CD4-positive, CD25-positive, alpha-beta regulatory T cell (primary cell): Measurements from ENCODE around the gene COL20A1. TPM values are rescaled to one million over a fixed set of nuclear protein-coding genes. Genes with fewer than 3 reads are reported as not detected.

Source experiments
- ATAC-seq, 2 donors: fragments of 150-1000 bp; cut with Tn5 transposase; one replicate each; pipeline ENCODE4 v1.10.0; 2021; ENCODE audit warnings: low read depth in 2 of 2, moderate number of reproducible peaks in 2 of 2, moderate library complexity in 1 of 2
- DNase-seq, 3 donors: peaks; one replicate each; pipeline versions ENCODE4 v3.0.0 to v3.0.0-alpha.2; 2012 to 2022; ENCODE audit warnings: mixed read lengths in 1 of 3
- H3K27ac ChIP-seq: one replicate; pipeline ENCODE4 v1.7.0; 2013; ENCODE audit warnings: mild to moderate bottlenecking, low read length; ENCODE audit not compliant: insufficient read depth, poor library complexity, severe bottlenecking
- H3K27me3 ChIP-seq: one replicate; pipeline ENCODE4 v1.7.0; 2013; ENCODE audit warnings: low read length; ENCODE audit not compliant: control insufficient read depth, insufficient read depth
- H3K36me3 ChIP-seq: one replicate; pipeline ENCODE4 v1.7.0; 2013; ENCODE audit warnings: mild to moderate bottlenecking, low read length, moderate library complexity; ENCODE audit not compliant: control insufficient read depth, insufficient read depth
- H3K4me1 ChIP-seq: 2 replicates; pipeline ENCODE4 v1.7.0; 2013; ENCODE audit warnings: mild to moderate bottlenecking, low read length; ENCODE audit not compliant: insufficient read depth, control insufficient read depth, poor library complexity, severe bottlenecking
- H3K4me3 ChIP-seq: one replicate; pipeline ENCODE4 v1.7.0; 2013; ENCODE audit warnings: low read depth, mild to moderate bottlenecking, low read length, moderate library complexity
- H3K9me3 ChIP-seq, 2 experiments: 1 replicate in 1 of 2; 2 replicates in 1 of 2; pipeline ENCODE4 v1.7.0; 2013; ENCODE audit warnings: low read length in 2 of 2, mild to moderate bottlenecking in 1 of 2, moderate library complexity in 1 of 2; ENCODE audit not compliant: control insufficient read depth in 2 of 2
- H3K27ac Mint-ChIP-seq, 3 donors: one replicate each; pipeline ENCODE4 v1.8.0; 2020 to 2022; ENCODE audit warnings: mild to moderate bottlenecking in 3 of 3, mixed read lengths in 3 of 3, moderate library complexity in 2 of 3
- H3K27me3 Mint-ChIP-seq: one replicate; pipeline ENCODE4 v1.8.0; 2022; ENCODE audit warnings: mild to moderate bottlenecking, mixed read lengths
- H3K36me3 Mint-ChIP-seq: one replicate; pipeline ENCODE4 v1.8.0; 2020; ENCODE audit warnings: mixed read lengths
- H3K4me1 Mint-ChIP-seq, 4 donors: one replicate each; pipeline ENCODE4 v1.8.0; 2020 to 2022; ENCODE audit warnings: mixed read lengths in 4 of 4, mild to moderate bottlenecking in 1 of 4
- H3K4me3 Mint-ChIP-seq, 4 donors: one replicate each; pipeline ENCODE4 v1.8.0; 2020 to 2022; ENCODE audit warnings: mild to moderate bottlenecking in 4 of 4, mixed read lengths in 4 of 4, moderate library complexity in 3 of 4
- H3K9me3 Mint-ChIP-seq, 7 donors: one replicate each; pipeline ENCODE4 v1.8.0; 2020 to 2022; ENCODE audit warnings: mixed read lengths in 7 of 7, mild to moderate bottlenecking in 3 of 7, moderate library complexity in 2 of 7
- polyA plus RNA-seq, 4 donors: library from polyadenylated mRNA; unstranded; fragments of 300-500 nt; fragmentation: Illumina TruSeq; gene quantifications; one replicate each; pipeline ENCODE4 v1.2.3, GENCODE V29; 2021
- total RNA-seq: library from RNA; stranded (reverse); gene quantifications from one replicate; pipeline ENCODE4 v1.2.3, GENCODE V29; 2022

Gene COL20A1
- total and polyA plus RNA-seq, 5 donors from 2014 or later, result 0.20 TPM; not detected in 4

- Mint-ChIP-seq H3K4me1 (no peaks in the 10 kb centered on the region), H3K9me3 (peaks cover 0 to 3% (median 2%) of the 10 kb centered on the region in 7 donors), H3K27ac (no peak overlapping the region), H3K4me3 (no peak overlapping the region), H3K27me3 (no peaks in the 10 kb centered on the region), H3K36me3 (no peaks in the 10 kb centered on the region)
- Histone ChIP-seq H3K27ac (no peak overlapping the region), H3K4me3 (no peak overlapping the region), H3K9me3 (no peaks in the 10 kb centered on the region), H3K27me3 (no peaks in the 10 kb centered on the region), H3K4me1 (no peaks in the 10 kb centered on the region), H3K36me3 (no peaks in the 10 kb centered on the region)
- ATAC-seq, result no peak
- DNase-seq, result no peak
Observed at GRCh38 chr20:63343460-63344445, 50.8 kb downstream of the COL20A1 start.

- Mint-ChIP-seq H3K27me3 (no peaks in the 10 kb centered on the region), H3K36me3 (no peaks in the 10 kb centered on the region), H3K27ac (no peak overlapping the region), H3K4me3 (no peak overlapping the region), H3K9me3 (peaks cover 0 to 3% (median 1%) of the 10 kb centered on the region in 7 donors), H3K4me1 (no peaks in the 10 kb centered on the region)
- H3K36me3 ChIP-seq, result no peaks in the 10 kb centered on the region
- ATAC-seq (no peak), DNase-seq (no peak)
- no peaks in the 10 kb centered on the region for H3K9me3 ChIP-seq
- H3K4me1 ChIP-seq, result no peaks in the 10 kb centered on the region
- H3K27ac ChIP-seq, result no peak overlapping the region
- H3K27me3 ChIP-seq, result no peaks in the 10 kb centered on the region
- no peak overlapping the region for H3K4me3 ChIP-seq
Observed at GRCh38 chr20:63344616-63345327, 51.8 kb downstream of the COL20A1 start.

GRCh38 chr20:63345328-63346100, 52.5 kb downstream of the COL20A1 start:
- Mint-ChIP-seq H3K4me3 (no peak overlapping the region), H3K4me1 (no peaks in the 10 kb centered on the region), H3K27ac (no peak overlapping the region), H3K27me3 (no peaks in the 10 kb centered on the region), H3K36me3 (no peaks in the 10 kb centered on the region), H3K9me3 (peaks cover 0 to 4% (median 2%) of the 10 kb centered on the region in 7 donors)
- Histone ChIP-seq H3K4me1 (no peaks in the 10 kb centered on the region), H3K27ac (no peak overlapping the region), H3K27me3 (no peaks in the 10 kb centered on the region), H3K9me3 (no peaks in the 10 kb centered on the region), H3K4me3 (no peak overlapping the region), H3K36me3 (no peaks in the 10 kb centered on the region)
- no peak for ATAC-seq
- DNase-seq, result no peak

- DNase-seq (no peak), ATAC-seq (no peak)
- Mint-ChIP-seq H3K27ac (no peak overlapping the region), H3K4me3 (no peak overlapping the region), H3K36me3 (no peaks in the 10 kb centered on the region), H3K27me3 (no peaks in the 10 kb centered on the region), H3K4me1 (no peaks in the 10 kb centered on the region), H3K9me3 (peaks cover 0 to 4% (median 0%) of the 10 kb centered on the region in 7 donors)
- no peaks in the 10 kb centered on the region for H3K9me3 ChIP-seq
- no peaks in the 10 kb centered on the region for H3K36me3 ChIP-seq
- H3K27me3 ChIP-seq, result no peaks in the 10 kb centered on the region
- no peak overlapping the region for H3K4me3 ChIP-seq
- no peak overlapping the region for H3K27ac ChIP-seq
- H3K4me1 ChIP-seq, result no peaks in the 10 kb centered on the region
Observed at GRCh38 chr20:63346131-63347080, 53.4 kb downstream of the COL20A1 start.

GRCh38 chr20:63347081-63347741, 54.2 kb downstream of the COL20A1 start:
- no peaks in the 10 kb centered on the region for H3K36me3 ChIP-seq
- ATAC-seq (no peak), DNase-seq (no peak)
- no peaks in the 10 kb centered on the region for H3K27me3 ChIP-seq
- Mint-ChIP-seq H3K36me3 (no peaks in the 10 kb centered on the region), H3K4me3 (no peak overlapping the region), H3K27me3 (no peaks in the 10 kb centered on the region), H3K4me1 (no peaks in the 10 kb centered on the region), H3K27ac (no peak overlapping the region), H3K9me3 (peaks cover 0 to 4% (median 0%) of the 10 kb centered on the region in 7 donors)
- H3K27ac ChIP-seq, result no peak overlapping the region
- H3K9me3 ChIP-seq, result no peaks in the 10 kb centered on the region
- no peak overlapping the region for H3K4me3 ChIP-seq
- no peaks in the 10 kb centered on the region for H3K4me1 ChIP-seq

GRCh38 chr20:63347950-63348827, 55.2 kb downstream of the COL20A1 start:
- Histone ChIP-seq H3K36me3 (no peaks in the 10 kb centered on the region), H3K9me3 (no peaks in the 10 kb centered on the region), H3K27me3 (no peaks in the 10 kb centered on the region), H3K4me3 (no peak overlapping the region), H3K4me1 (no peaks in the 10 kb centered on the region), H3K27ac (no peak overlapping the region)
- H3K36me3 Mint-ChIP-seq, result no peaks in the 10 kb centered on the region
- H3K27ac Mint-ChIP-seq, result no peak overlapping the region
- H3K27me3 Mint-ChIP-seq, result no peaks in the 10 kb centered on the region
- no peak overlapping the region for H3K4me3 Mint-ChIP-seq
- ATAC-seq, result no peak
- DNase-seq, result no peak
- H3K4me1 Mint-ChIP-seq, result no peaks in the 10 kb centered on the region
- peaks cover 0 to 4% (median 0%) of the 10 kb centered on the region in 7 donors for H3K9me3 Mint-ChIP-seq
